OCI-LY7 (cell line): ENCODE measurements around the gene ADD3.

Experiments
- EZH2phosphoT487 ChIP-seq: fragments of 200-600 bp; sonication (generic); IDR thresholded peaks from 2 replicates; pipeline ENCODE4 v1.6.1; 2018; ENCODE audit warnings: low read depth, borderline replicate concordance, mild to moderate bottlenecking, mixed run types, antibody characterized with exemption, low read length, moderate library complexity, mixed read lengths
- TF ChIP-seq, protein P1 (sequence below): fragments of 200-600 bp; sonication (generic); conservative IDR thresholded peaks from 2 replicates; pipeline ENCODE4 v1.5.1; 2014; ENCODE audit warnings: mild to moderate bottlenecking, antibody characterized with exemption, low read length, moderate library complexity, mixed read lengths

DNA sequence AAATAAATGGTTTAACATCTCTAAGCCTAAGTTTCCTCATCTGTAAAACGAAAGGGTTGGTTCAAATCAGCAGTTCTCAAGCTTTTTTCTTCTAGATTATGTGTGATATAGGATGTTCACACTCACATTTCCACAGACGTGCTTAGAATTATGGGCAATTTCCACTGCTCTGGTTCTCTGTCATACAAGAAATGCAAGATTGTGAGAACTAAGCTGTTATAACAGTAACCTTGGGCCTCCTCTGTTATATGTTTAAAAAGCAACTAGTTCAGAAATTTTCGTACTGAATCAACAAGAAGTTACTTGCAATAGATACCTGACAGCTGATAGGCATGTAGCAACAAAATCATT lies 33.7 kb downstream of the ADD3 start:
- TF ChIP-seq, protein P1, sequence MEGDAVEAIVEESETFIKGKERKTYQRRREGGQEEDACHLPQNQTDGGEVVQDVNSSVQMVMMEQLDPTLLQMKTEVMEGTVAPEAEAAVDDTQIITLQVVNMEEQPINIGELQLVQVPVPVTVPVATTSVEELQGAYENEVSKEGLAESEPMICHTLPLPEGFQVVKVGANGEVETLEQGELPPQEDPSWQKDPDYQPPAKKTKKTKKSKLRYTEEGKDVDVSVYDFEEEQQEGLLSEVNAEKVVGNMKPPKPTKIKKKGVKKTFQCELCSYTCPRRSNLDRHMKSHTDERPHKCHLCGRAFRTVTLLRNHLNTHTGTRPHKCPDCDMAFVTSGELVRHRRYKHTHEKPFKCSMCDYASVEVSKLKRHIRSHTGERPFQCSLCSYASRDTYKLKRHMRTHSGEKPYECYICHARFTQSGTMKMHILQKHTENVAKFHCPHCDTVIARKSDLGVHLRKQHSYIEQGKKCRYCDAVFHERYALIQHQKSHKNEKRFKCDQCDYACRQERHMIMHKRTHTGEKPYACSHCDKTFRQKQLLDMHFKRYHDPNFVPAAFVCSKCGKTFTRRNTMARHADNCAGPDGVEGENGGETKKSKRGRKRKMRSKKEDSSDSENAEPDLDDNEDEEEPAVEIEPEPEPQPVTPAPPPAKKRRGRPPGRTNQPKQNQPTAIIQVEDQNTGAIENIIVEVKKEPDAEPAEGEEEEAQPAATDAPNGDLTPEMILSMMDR = no peak
- TF ChIP-seq EZH2phosphoT487 = no peak
